HEK293 (cell line): ENCODE measurements around the gene PLBD2.

Source experiments
- CTCF ChIA-PET: fragments of 350-600 bp; formaldehyde crosslinking; extraction: SDS; loops from one replicate; lab custom pipeline; 2021; ENCODE audit warnings: antibody characterized with exemption; lab: Yijun Ruan, JAX
- POLR2A ChIA-PET: fragments of 300-600 bp; formaldehyde crosslinking; extraction: SDS; loops from one replicate; lab custom pipeline; 2020; ENCODE audit warnings: antibody characterized with exemption, inconsistent platforms; lab: Yijun Ruan, JAX
- H3K27ac ChIP-seq: fragments of 200-500 bp; sonication (Bioruptor generic); 2 replicates; pipeline ENCODE4 v1.5.1; 2014; ENCODE audit warnings: low read depth, low read length, control low read depth, inconsistent platforms; ENCODE audit errors: extremely low read depth
- H3K36me3 ChIP-seq, 2 experiments: fragments of 200-500 bp in 1 of 2; sonication (Bioruptor generic) in 1 of 2; 1 replicate in 1 of 2; 2 replicates in 1 of 2; pipeline ENCODE4 v1.5.1; 2014 to 2017; ENCODE audit warnings: inconsistent platforms in 2 of 2, low read length in 2 of 2; ENCODE audit not compliant: control insufficient read depth in 2 of 2, insufficient read depth in 1 of 2
- H3K4me1 ChIP-seq: fragments of 200-500 bp; sonication (Bioruptor generic); 2 replicates; pipeline ENCODE4 v1.5.1; 2014; ENCODE audit warnings: mild to moderate bottlenecking, low read length, inconsistent platforms; ENCODE audit not compliant: control insufficient read depth, insufficient read depth
- H3K4me3 ChIP-seq: 2 replicates; pipeline ENCODE4 v1.5.1; 2011; ENCODE audit warnings: low read depth, mild to moderate bottlenecking, control low read depth, low read length, moderate library complexity
- H3K9me3 ChIP-seq: fragments of 200-500 bp; sonication (Bioruptor generic); 2 replicates; pipeline ENCODE4 v1.5.1; 2014; ENCODE audit warnings: low read depth, low read length, inconsistent platforms; ENCODE audit not compliant: control insufficient read depth, insufficient read depth
- HOXD13 ChIP-seq: sonication (generic); formaldehyde crosslinking; IDR thresholded peaks from 2 replicates; pipeline ENCODE4 v1.8.0; 2022; ENCODE audit warnings: missing genetic modification reagents, borderline replicate concordance
- YY1 ChIP-seq: fragments of 450-650 bp; formaldehyde crosslinking; IDR thresholded peaks from 2 replicates; pipeline ENCODE4 v1.5.1; 2018; ENCODE audit warnings: missing biosample characterization, missing genetic modification characterization
- ZEB2 ChIP-seq: fragments of 450-650 bp; formaldehyde crosslinking; IDR thresholded peaks from 2 replicates; pipeline ENCODE4 v1.5.1; 2016; ENCODE audit warnings: missing biosample characterization, missing genetic modification characterization
- ZFHX2 ChIP-seq: fragments of 450-650 bp; formaldehyde crosslinking; conservative IDR thresholded peaks from 2 replicates; pipeline ENCODE4 v1.5.1; 2016; ENCODE audit warnings: missing biosample characterization, missing genetic modification characterization
- ZNF169 ChIP-seq: fragments of 450-650 bp; formaldehyde crosslinking; IDR thresholded peaks from 2 replicates; pipeline ENCODE4 v1.5.1; 2016; ENCODE audit warnings: missing biosample characterization, missing genetic modification characterization
- ZNF214 ChIP-seq: fragments of 450-650 bp; formaldehyde crosslinking; IDR thresholded peaks from 2 replicates; pipeline ENCODE4 v1.5.1; 2017; ENCODE audit warnings: missing biosample characterization, mild to moderate bottlenecking, missing genetic modification characterization, borderline replicate concordance
- ZNF792 ChIP-seq: fragments of 450-650 bp; formaldehyde crosslinking; IDR thresholded peaks from 2 replicates; pipeline ENCODE4 v1.5.1; 2016; ENCODE audit warnings: missing biosample characterization, missing genetic modification characterization
- TF ChIP-seq, protein P1 (sequence below): fragments of 450-650 bp; formaldehyde crosslinking; IDR thresholded peaks from 2 replicates; pipeline ENCODE4 v1.5.1; 2016; ENCODE audit warnings: missing biosample characterization, missing genetic modification characterization
- TF ChIP-seq, protein P2 (sequence below): fragments of 450-650 bp; formaldehyde crosslinking; IDR thresholded peaks from 2 replicates; pipeline ENCODE4 v1.5.1; 2016; ENCODE audit warnings: missing biosample characterization, missing genetic modification characterization
- TF ChIP-seq, protein P3 (sequence below): fragments of 450-650 bp; formaldehyde crosslinking; IDR thresholded peaks from 2 replicates; pipeline ENCODE4 v1.5.1; 2016; ENCODE audit warnings: missing biosample characterization, missing genetic modification characterization, low read depth
- TF ChIP-seq, protein P4 (sequence below): fragments of 450-650 bp; formaldehyde crosslinking; IDR thresholded peaks from 2 replicates; pipeline ENCODE4 v1.5.1; 2016; ENCODE audit warnings: missing biosample characterization, missing genetic modification characterization
- TF ChIP-seq, protein P5 (sequence below): fragments of 450-650 bp; formaldehyde crosslinking; IDR thresholded peaks from 2 replicates; pipeline ENCODE4 v1.5.1; 2016; ENCODE audit warnings: missing biosample characterization, missing genetic modification characterization

PLBD2 gene

DNA sequence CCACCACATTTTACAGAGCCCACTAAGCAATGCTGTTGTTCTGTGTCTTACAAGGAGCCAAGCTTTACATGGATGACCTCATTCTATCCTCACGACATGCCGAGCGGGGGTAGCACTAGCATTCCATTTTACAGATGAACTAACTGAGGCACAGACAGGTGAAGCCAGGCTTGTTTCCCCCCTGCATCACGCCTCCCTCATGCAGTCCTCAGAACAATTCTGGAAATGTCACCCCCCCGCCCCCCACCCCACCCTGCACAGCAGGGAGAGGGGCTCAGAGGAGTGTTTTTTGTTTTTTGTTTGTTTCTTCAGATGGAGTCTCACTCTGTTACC lies 25.0 kb upstream of the PLBD2 start:
- Histone ChIP-seq H3K4me1 (no peaks in the 10 kb centered on the region), H3K36me3 (peaks cover 0 to 23% of the 10 kb centered on the region in 2 experiments; a peak in 1 of 3 replicates), H3K4me3 (no peak overlapping the region), H3K27ac (no peak overlapping the region), H3K9me3 (no peaks in the 10 kb centered on the region)
- TF ChIP-seq, protein P1, sequence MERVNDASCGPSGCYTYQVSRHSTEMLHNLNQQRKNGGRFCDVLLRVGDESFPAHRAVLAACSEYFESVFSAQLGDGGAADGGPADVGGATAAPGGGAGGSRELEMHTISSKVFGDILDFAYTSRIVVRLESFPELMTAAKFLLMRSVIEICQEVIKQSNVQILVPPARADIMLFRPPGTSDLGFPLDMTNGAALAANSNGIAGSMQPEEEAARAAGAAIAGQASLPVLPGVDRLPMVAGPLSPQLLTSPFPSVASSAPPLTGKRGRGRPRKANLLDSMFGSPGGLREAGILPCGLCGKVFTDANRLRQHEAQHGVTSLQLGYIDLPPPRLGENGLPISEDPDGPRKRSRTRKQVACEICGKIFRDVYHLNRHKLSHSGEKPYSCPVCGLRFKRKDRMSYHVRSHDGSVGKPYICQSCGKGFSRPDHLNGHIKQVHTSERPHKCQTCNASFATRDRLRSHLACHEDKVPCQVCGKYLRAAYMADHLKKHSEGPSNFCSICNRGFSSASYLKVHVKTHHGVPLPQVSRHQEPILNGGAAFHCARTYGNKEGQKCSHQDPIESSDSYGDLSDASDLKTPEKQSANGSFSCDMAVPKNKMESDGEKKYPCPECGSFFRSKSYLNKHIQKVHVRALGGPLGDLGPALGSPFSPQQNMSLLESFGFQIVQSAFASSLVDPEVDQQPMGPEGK (tag by site-specific recombination): 0 out of 2 replicates have a peak, but pooled peaks have one; percentile 32
- TF ChIP-seq YY1 (tag by site-specific recombination): no peak
- no peak for TF ChIP-seq ZNF214 (tag by site-specific recombination)
- TF ChIP-seq ZFHX2 (tag by site-specific recombination): 0 out of 2 replicates have a peak, but pooled peaks have one; percentile 3
- TF ChIP-seq ZNF169 (tag by site-specific recombination): no peak
- no peak for TF ChIP-seq HOXD13 (CRISPR knock-in tag)
- TF ChIP-seq, protein P2, sequence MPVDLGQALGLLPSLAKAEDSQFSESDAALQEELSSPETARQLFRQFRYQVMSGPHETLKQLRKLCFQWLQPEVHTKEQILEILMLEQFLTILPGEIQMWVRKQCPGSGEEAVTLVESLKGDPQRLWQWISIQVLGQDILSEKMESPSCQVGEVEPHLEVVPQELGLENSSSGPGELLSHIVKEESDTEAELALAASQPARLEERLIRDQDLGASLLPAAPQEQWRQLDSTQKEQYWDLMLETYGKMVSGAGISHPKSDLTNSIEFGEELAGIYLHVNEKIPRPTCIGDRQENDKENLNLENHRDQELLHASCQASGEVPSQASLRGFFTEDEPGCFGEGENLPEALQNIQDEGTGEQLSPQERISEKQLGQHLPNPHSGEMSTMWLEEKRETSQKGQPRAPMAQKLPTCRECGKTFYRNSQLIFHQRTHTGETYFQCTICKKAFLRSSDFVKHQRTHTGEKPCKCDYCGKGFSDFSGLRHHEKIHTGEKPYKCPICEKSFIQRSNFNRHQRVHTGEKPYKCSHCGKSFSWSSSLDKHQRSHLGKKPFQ (tag by site-specific recombination): no peak
- TF ChIP-seq, protein P3, sequence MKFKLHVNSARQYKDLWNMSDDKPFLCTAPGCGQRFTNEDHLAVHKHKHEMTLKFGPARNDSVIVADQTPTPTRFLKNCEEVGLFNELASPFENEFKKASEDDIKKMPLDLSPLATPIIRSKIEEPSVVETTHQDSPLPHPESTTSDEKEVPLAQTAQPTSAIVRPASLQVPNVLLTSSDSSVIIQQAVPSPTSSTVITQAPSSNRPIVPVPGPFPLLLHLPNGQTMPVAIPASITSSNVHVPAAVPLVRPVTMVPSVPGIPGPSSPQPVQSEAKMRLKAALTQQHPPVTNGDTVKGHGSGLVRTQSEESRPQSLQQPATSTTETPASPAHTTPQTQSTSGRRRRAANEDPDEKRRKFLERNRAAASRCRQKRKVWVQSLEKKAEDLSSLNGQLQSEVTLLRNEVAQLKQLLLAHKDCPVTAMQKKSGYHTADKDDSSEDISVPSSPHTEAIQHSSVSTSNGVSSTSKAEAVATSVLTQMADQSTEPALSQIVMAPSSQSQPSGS (tag by site-specific recombination): peak; percentile 32; the same call in 1 of the 2 replicates
- POLR2A ChIA-PET: no interaction called here
- CTCF ChIA-PET: no interaction called here

DNA sequence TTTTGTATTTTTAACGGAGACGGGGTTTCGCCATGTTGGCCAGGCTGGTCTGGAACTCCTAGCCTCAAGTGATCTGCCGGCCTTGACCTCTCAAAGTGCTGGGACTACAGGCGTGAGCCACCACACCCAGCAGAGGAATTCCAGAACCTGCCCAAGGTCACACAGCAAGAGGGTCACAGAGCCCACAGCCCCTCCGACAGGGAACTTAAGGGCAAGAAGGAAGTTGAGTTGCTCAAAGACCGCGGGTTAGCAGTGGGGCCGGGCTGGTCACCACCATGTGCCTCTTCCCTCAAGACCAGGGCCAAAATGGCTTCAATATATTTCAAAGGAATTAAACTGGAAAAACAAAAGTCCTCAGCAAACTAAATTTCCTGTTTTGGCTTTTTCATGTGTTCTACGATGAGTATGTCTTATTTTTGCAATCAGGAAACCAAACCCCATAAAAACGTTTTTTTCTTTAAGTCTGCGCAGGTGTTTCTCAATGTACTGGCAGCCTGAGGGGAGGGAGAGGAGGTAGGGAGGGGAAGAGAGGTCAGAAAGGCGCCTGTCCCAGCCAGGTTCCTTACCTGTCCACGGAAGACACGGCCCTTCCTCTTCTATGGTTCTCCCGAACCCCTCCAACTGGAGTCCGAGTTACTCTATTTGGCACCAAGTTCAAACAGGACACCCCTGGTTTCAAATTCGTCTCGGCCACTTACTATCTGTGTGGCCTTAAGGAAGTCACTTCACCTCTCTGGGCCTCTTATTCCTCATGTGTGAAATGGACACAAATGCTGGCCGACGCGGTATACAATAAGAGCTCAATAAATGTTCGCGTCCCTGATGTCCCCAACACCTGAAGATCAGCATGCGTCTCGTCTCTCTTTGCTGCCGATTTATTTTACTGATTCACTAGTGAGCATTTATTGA lies 24.3 kb upstream of the PLBD2 start:
- no peaks in the 10 kb centered on the region for H3K4me1 ChIP-seq
- POLR2A ChIA-PET: interaction anchor here (1.1 to 1.6 kb wide), 7 partner anchors 8 to 113 kb away, joined by 3 to 13 read pairs (median 4); partner anchors contain the start of genes SDSL and TPCN1
- peaks cover 0 to 23% of the 10 kb centered on the region in 2 experiments; a peak in 1 of 3 replicates for H3K36me3 ChIP-seq
- peak overlapping the region; percentile 58 for H3K4me3 ChIP-seq
- no peak overlapping the region for H3K27ac ChIP-seq
- no peaks in the 10 kb centered on the region for H3K9me3 ChIP-seq
- CTCF ChIA-PET: no interaction called here
- TF ChIP-seq ZEB2 (tag by site-specific recombination): 0 out of 2 replicates have a peak, but pooled peaks have one; percentile 15
- TF ChIP-seq, protein P4, sequence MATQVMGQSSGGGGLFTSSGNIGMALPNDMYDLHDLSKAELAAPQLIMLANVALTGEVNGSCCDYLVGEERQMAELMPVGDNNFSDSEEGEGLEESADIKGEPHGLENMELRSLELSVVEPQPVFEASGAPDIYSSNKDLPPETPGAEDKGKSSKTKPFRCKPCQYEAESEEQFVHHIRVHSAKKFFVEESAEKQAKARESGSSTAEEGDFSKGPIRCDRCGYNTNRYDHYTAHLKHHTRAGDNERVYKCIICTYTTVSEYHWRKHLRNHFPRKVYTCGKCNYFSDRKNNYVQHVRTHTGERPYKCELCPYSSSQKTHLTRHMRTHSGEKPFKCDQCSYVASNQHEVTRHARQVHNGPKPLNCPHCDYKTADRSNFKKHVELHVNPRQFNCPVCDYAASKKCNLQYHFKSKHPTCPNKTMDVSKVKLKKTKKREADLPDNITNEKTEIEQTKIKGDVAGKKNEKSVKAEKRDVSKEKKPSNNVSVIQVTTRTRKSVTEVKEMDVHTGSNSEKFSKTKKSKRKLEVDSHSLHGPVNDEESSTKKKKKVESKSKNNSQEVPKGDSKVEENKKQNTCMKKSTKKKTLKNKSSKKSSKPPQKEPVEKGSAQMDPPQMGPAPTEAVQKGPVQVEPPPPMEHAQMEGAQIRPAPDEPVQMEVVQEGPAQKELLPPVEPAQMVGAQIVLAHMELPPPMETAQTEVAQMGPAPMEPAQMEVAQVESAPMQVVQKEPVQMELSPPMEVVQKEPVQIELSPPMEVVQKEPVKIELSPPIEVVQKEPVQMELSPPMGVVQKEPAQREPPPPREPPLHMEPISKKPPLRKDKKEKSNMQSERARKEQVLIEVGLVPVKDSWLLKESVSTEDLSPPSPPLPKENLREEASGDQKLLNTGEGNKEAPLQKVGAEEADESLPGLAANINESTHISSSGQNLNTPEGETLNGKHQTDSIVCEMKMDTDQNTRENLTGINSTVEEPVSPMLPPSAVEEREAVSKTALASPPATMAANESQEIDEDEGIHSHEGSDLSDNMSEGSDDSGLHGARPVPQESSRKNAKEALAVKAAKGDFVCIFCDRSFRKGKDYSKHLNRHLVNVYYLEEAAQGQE (tag by site-specific recombination): no peak
- peak; percentile 99 for TF ChIP-seq ZNF792 (tag by site-specific recombination)
- TF ChIP-seq, protein P5, sequence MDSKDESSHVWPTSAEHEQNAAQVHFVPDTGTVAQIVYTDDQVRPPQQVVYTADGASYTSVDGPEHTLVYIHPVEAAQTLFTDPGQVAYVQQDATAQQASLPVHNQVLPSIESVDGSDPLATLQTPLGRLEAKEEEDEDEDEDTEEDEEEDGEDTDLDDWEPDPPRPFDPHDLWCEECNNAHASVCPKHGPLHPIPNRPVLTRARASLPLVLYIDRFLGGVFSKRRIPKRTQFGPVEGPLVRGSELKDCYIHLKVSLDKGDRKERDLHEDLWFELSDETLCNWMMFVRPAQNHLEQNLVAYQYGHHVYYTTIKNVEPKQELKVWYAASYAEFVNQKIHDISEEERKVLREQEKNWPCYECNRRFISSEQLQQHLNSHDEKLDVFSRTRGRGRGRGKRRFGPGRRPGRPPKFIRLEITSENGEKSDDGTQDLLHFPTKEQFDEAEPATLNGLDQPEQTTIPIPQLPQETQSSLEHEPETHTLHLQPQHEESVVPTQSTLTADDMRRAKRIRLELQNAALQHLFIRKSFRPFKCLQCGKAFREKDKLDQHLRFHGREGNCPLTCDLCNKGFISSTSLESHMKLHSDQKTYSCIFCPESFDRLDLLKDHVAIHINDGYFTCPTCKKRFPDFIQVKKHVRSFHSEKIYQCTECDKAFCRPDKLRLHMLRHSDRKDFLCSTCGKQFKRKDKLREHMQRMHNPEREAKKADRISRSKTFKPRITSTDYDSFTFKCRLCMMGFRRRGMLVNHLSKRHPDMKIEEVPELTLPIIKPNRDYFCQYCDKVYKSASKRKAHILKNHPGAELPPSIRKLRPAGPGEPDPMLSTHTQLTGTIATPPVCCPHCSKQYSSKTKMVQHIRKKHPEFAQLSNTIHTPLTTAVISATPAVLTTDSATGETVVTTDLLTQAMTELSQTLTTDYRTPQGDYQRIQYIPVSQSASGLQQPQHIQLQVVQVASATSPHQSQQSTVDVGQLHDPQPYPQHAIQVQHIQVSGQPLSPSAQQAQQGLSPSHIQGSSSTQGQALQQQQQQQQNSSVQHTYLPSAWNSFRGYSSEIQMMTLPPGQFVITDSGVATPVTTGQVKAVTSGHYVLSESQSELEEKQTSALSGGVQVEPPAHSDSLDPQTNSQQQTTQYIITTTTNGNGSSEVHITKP (tag by site-specific recombination): 0 out of 2 replicates have a peak, but pooled peaks have one; percentile 40
